Neural progenitor cell (in vitro differentiated cells): ENCODE data around the gene PGAM2. TPM values are rescaled to one million over a fixed set of nuclear protein-coding genes. Genes with fewer than 3 reads are reported as not detected.

Source experiments
- DNase-seq: peaks from one replicate; pipeline ENCODE4 v3.0.0-alpha.2; 2016; ENCODE audit warnings: low spot score
- H2AFZ ChIP-seq: fragments of 200-600 bp; sonication (generic); replicated peaks from 2 replicates; pipeline ENCODE4 v1.6.1; 2016; ENCODE audit warnings: antibody characterized with exemption
- H3F3A ChIP-seq: fragments of 200-600 bp; sonication (generic); 2 replicates; pipeline ENCODE4 v1.6.1; 2016; ENCODE audit warnings: antibody characterized with exemption, low read depth
- H3K27ac ChIP-seq: fragments of 200-600 bp; sonication (generic); 2 replicates; pipeline ENCODE4 v1.5.1; 2016; ENCODE audit warnings: mild to moderate bottlenecking
- H3K27me3 ChIP-seq: fragments of 200-600 bp; sonication (generic); 2 replicates; pipeline ENCODE4 v1.6.1; 2016; ENCODE audit warnings: mild to moderate bottlenecking, moderate library complexity
- H3K36me3 ChIP-seq: fragments of 200-600 bp; sonication (generic); 2 replicates; pipeline ENCODE4 v1.5.1; 2016
- H3K4me1 ChIP-seq: fragments of 200-600 bp; sonication (generic); 2 replicates; pipeline ENCODE4 v1.6.1; 2016; ENCODE audit warnings: mixed run types
- H3K4me2 ChIP-seq: fragments of 200-600 bp; sonication (generic); 2 replicates; pipeline ENCODE4 v1.6.1; 2016
- H3K4me3 ChIP-seq: fragments of 200-600 bp; sonication (generic); 2 replicates; pipeline ENCODE4 v1.5.1; 2016
- H3K79me2 ChIP-seq: fragments of 200-600 bp; sonication (generic); 2 replicates; pipeline ENCODE4 v1.6.1; 2016; ENCODE audit warnings: low read depth
- H3K9ac ChIP-seq: fragments of 200-600 bp; sonication (generic); 2 replicates; pipeline ENCODE4 v1.6.1; 2016
- H3K9me3 ChIP-seq: fragments of 200-600 bp; sonication (generic); 2 replicates; pipeline ENCODE4 v1.5.1; 2016; ENCODE audit warnings: low read depth
- H4K20me1 ChIP-seq: fragments of 200-600 bp; sonication (generic); 2 replicates; pipeline ENCODE4 v1.6.1; 2016; ENCODE audit warnings: low read depth
- H3K27ac Mint-ChIP-seq: 3 replicates; pipeline ENCODE4 v1.8.0; 2021; ENCODE audit warnings: mixed read lengths
- H3K27me3 Mint-ChIP-seq: 2 replicates; pipeline ENCODE4 v1.8.0; 2022; ENCODE audit warnings: low read depth, mild to moderate bottlenecking, inconsistent platforms, moderate library complexity, mixed read lengths; ENCODE audit not compliant: insufficient read depth
- H3K36me3 Mint-ChIP-seq: 3 replicates; pipeline ENCODE4 v1.8.0; 2021; ENCODE audit warnings: mixed read lengths
- H3K4me1 Mint-ChIP-seq: 3 replicates; pipeline ENCODE4 v1.8.0; 2021; ENCODE audit warnings: mixed read lengths
- H3K4me3 Mint-ChIP-seq: 3 replicates; pipeline ENCODE4 v1.8.0; 2021; ENCODE audit warnings: mild to moderate bottlenecking, moderate library complexity, mixed read lengths
- H3K9me3 Mint-ChIP-seq: 3 replicates; pipeline ENCODE4 v1.8.0; 2020; ENCODE audit warnings: mixed read lengths
- EZH2 ChIP-seq: fragments of 200-600 bp; sonication (generic); IDR thresholded peaks from 2 replicates; pipeline ENCODE4 v1.6.1; 2017; ENCODE audit warnings: antibody characterized with exemption, mild to moderate bottlenecking, moderate library complexity
- EZH2phosphoT487 ChIP-seq: fragments of 200-600 bp; sonication (generic); IDR thresholded peaks from 2 replicates; pipeline ENCODE4 v1.6.1; 2017; ENCODE audit warnings: antibody characterized with exemption
- total RNA-seq: library from RNA; depleted of rRNA; stranded (reverse); fragments of >200 nt; gene quantifications from 2 replicates; pipeline ENCODE4 v1.2.3, GENCODE V29; 2015; ENCODE audit warnings: low replicate concordance
- TF ChIP-seq, protein P1 (sequence below): fragments of 200-600 bp; sonication (generic); IDR thresholded peaks from 2 replicates; pipeline ENCODE4 v1.5.1; 2017; ENCODE audit warnings: antibody characterized with exemption, mild to moderate bottlenecking

PGAM2 gene
- total RNA-seq, 1 donor from 2014 or later, result 11.2 TPM

DNA sequence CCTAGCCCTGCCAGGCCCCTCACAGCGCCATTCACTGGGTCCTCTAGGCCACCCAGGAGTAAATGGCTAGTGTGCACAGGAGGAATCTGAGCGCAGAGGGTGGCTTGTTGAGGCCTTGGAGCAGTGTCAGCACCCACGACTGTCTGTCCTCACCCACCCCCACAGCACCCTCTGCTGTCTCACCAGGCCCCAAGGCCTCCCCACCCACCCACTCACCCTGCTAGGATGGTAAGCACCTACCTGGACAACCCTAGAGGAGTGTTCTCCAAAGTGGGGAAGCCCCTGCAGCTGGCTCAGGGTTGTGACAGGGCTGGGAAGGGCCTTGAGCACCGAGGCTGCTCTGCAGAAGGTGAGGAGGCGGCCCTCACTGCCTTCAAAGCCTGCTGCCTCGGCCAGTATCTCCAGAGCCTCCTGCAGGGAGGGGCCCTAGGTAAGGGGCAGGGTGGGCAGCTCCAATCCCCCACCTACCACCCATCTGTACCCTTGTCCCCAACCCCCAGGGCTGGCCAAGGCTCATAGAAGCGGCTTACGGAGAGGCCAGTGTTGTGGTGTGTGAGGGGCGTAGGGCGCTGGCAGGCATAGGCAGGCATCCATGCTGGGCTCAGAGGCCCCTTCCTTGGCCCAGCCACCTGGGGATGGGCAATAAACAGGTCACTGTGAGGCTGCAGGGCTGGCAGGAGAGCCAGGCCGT lies 14.1 kb upstream of the PGAM2 start:
- Mint-ChIP-seq H3K4me1 (peaks cover 7% of the 10 kb centered on the region), H3K9me3 (no peaks in the 10 kb centered on the region), H3K27me3 (peaks cover 2% of the 10 kb centered on the region), H3K4me3 (no peak overlapping the region), H3K36me3 (peaks cover 7% of the 10 kb centered on the region), H3K27ac (no peak overlapping the region)
- Histone ChIP-seq H3K9me3 (no peaks in the 10 kb centered on the region), H3K27me3 (peaks cover 17% of the 10 kb centered on the region), H3K36me3 (no peaks in the 10 kb centered on the region), H2AFZ (no peak overlapping the region), H3F3A (peaks cover 7% of the 10 kb centered on the region), H3K4me1 (no peaks in the 10 kb centered on the region), H3K4me2 (no peak overlapping the region), H3K79me2 (peaks cover 7% of the 10 kb centered on the region), H3K27ac (no peak overlapping the region), H3K4me3 (no peak overlapping the region), H4K20me1 (no peaks in the 10 kb centered on the region), H3K9ac (no peak overlapping the region)
- TF ChIP-seq, protein P1, sequence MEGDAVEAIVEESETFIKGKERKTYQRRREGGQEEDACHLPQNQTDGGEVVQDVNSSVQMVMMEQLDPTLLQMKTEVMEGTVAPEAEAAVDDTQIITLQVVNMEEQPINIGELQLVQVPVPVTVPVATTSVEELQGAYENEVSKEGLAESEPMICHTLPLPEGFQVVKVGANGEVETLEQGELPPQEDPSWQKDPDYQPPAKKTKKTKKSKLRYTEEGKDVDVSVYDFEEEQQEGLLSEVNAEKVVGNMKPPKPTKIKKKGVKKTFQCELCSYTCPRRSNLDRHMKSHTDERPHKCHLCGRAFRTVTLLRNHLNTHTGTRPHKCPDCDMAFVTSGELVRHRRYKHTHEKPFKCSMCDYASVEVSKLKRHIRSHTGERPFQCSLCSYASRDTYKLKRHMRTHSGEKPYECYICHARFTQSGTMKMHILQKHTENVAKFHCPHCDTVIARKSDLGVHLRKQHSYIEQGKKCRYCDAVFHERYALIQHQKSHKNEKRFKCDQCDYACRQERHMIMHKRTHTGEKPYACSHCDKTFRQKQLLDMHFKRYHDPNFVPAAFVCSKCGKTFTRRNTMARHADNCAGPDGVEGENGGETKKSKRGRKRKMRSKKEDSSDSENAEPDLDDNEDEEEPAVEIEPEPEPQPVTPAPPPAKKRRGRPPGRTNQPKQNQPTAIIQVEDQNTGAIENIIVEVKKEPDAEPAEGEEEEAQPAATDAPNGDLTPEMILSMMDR, result no peak
- TF ChIP-seq EZH2 (no peak), EZH2phosphoT487 (no peak)
- no peak for DNase-seq

- no peak overlapping the region for H3K27ac ChIP-seq
- H3K4me2 ChIP-seq, result no peak overlapping the region
- no peak overlapping the region for H3K9ac ChIP-seq
- H2AFZ ChIP-seq, result no peak overlapping the region
- no peaks in the 10 kb centered on the region for H3K36me3 ChIP-seq
- peaks cover 7% of the 10 kb centered on the region for H3F3A ChIP-seq
- no peaks in the 10 kb centered on the region for H3K9me3 ChIP-seq
- H3K27me3 Mint-ChIP-seq, result peaks cover 2% of the 10 kb centered on the region
- TF ChIP-seq, protein P1, result no peak
- peaks cover 7% of the 10 kb centered on the region for H3K36me3 Mint-ChIP-seq
- H3K4me1 Mint-ChIP-seq, result peaks cover 7% of the 10 kb centered on the region
- H3K4me3 ChIP-seq, result no peak overlapping the region
- no peaks in the 10 kb centered on the region for H4K20me1 ChIP-seq
- no peak overlapping the region for H3K27ac Mint-ChIP-seq
- no peaks in the 10 kb centered on the region for H3K9me3 Mint-ChIP-seq
- H3K27me3 ChIP-seq, result peaks cover 8% of the 10 kb centered on the region
- no peaks in the 10 kb centered on the region for H3K4me1 ChIP-seq
- H3K4me3 Mint-ChIP-seq, result no peak overlapping the region
- peaks cover 7% of the 10 kb centered on the region for H3K79me2 ChIP-seq
- DNase-seq, result no peak
Measured at GRCh38 chr7:44078521-44078920, 13.2 kb upstream of the PGAM2 start.

- Histone ChIP-seq H3F3A (peaks cover 5% of the 10 kb centered on the region), H3K27me3 (no peaks in the 10 kb centered on the region), H2AFZ (no peak overlapping the region), H3K9ac (no peak overlapping the region), H3K27ac (no peak overlapping the region), H4K20me1 (no peaks in the 10 kb centered on the region), H3K9me3 (no peaks in the 10 kb centered on the region), H3K4me2 (no peak overlapping the region), H3K4me3 (no peak overlapping the region), H3K79me2 (peaks cover 7% of the 10 kb centered on the region), H3K4me1 (no peaks in the 10 kb centered on the region), H3K36me3 (no peaks in the 10 kb centered on the region)
- Mint-ChIP-seq H3K36me3 (peaks cover 7% of the 10 kb centered on the region), H3K4me1 (peaks cover 7% of the 10 kb centered on the region), H3K4me3 (no peak overlapping the region), H3K27me3 (peaks cover 2% of the 10 kb centered on the region), H3K27ac (no peak overlapping the region), H3K9me3 (no peaks in the 10 kb centered on the region)
- no peak for DNase-seq
- TF ChIP-seq EZH2 (no peak), EZH2phosphoT487 (no peak)
- TF ChIP-seq, protein P1, result no peak
Measured at GRCh38 chr7:44077681-44078091, 12.3 kb upstream of the PGAM2 start.
